ENCODE data around the gene CNGA3. TPM values are rescaled to one million over a fixed set of nuclear protein-coding genes. Genes with fewer than 3 reads are reported as not detected.

The CNGA3 gene
- total and polyA plus RNA-seq, 2 donors = 0.05 to 0.09 TPM

Other genes starting within 250 kb of the CNGA3 start
- gene INPP4A, start 98.4 kb downstream of the CNGA3 start, total RNA-seq = 24.9 TPM
- gene INPP4A, start 98.4 kb downstream of the CNGA3 start, polyA plus RNA-seq = 17.9 TPM

Data from thymus (tissue), 2 donors.